ENCODE data around the gene FAM78A.
A peak's percentile ranks its signal among the peaks of the same experiment; 100 is the strongest.

FAM78A gene

DNA sequence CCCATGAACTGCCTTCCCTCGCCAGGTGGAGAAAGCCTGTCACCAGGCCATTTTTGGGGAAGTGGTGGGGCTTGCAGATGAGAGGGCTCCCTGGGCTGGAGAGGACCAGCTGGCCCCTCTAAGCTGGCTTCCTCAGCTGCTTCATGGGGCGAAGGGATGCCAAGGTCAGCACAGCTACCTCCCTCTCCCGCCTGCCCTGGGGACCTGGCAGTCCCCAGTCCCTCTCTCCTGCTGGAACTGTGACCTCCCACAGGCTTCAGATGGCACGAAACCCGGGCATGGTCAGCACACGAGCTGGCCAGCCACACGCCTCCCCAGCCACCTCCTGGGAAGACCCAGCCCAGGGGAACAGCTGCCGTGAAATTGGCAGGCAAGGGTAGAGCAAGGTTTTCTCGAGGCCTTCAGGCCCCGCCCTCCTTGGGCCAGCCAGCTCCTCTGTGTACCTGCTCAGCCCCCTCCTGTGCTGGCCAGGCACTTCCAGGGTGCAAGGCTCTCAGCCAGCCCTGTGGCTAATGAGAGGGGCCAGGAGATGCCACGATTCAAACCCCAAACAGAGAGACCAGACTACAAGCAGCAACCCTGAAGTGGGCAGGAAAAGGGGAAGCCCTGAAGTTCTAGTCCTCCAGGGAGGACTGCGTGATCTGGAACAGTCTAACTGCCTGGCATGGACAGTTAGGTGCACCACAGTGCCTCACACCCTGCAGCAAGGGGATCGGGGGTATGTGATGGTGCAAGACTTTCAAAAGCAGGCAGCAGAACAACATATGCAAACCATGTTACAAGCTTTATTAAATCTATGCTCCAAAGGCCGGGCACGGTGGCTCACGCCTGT, 26.1 kb upstream of the FAM78A start:
- no peak for DNase-seq

DNA sequence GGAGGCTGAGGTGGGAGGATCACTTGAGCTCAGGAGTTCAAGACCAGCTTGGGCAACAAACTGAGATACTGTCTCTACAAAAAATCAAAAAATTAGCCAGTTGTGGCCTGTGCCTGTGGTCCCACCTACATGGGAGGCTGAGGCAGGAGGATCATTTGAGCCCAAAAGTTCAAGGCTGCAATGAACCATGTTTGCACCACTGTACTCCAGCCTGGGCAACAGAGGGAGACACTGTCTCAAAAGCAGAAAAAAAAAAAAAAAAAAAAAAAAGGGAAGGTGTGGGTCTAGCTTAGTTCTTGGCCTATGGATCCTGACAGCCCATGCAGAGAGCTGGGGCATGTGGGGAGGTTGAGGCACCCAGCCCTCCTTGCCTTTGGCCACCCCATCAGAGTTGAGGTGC, 24.1 kb upstream of the FAM78A start:
- no peak for DNase-seq

DNA sequence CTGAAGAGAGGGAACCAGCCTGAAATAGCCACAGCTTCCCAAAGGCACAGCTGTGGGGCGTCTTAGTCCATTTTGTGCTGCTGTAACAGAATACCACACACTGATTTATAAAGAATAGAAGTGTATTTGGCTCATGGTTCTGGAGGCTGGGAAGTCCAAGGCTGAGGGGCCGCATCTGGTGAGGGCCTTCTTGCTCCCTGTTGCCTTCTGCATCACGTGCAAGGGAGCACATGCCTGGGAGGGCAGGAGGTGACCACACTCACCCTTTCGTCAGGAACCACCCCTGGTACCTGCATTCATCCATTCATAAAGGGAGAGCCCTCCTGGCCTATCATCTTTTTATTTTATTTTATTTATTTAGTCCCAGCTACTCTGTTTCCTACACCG, 23.6 kb upstream of the FAM78A start:
- no peak for DNase-seq

DNA sequence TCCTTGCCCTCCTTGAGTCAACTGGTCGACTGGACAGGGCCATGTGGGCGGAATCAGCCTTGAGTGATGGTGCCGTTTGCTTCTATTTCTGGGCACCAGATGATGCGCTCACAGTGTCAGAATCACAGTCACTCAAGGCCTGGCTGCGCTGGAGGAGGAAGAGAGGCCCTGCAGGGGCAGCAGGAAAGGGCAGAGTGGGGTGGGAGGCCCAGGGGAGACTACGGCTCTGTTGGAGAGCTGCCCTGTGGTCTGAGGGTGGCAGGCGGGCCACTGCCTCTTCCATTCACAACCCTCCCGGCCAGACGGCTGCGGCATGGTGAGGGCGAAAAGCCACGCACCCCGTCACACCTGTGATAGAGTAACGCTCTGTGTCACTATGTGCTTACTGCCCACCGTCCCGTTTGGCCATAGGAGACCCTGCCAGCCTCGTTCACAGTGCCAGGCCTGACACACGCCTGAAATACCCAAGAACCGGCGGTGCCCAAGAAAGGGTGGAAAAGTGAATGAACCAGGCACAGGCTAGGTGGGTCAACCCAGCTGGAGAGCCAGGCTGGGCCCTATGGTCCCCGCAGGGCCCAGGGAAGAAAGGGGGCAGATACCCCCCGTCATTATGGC, 23.1 kb upstream of the FAM78A start:
- DNase-seq = no peak

DNA sequence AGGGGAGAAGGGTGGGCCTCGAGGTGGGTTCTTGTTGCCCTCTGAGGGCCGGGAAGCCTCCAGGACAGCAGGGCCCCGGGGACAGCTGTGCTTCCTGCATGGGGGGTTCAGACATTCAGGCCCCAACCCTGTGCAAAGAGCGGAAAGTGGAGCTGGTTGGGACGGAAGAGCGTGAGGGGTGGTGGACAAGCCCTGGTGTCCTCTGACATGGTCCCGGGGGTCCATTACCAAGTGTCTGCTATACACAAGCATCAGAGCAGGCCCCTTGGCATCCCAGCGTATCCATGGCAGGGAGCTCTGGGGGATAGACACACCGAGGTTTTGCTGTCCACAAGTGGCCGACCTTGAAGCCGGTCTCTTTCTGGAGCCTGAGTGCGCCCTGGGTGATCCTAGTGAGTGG, 22.5 kb upstream of the FAM78A start:
- no peak for DNase-seq

DNA sequence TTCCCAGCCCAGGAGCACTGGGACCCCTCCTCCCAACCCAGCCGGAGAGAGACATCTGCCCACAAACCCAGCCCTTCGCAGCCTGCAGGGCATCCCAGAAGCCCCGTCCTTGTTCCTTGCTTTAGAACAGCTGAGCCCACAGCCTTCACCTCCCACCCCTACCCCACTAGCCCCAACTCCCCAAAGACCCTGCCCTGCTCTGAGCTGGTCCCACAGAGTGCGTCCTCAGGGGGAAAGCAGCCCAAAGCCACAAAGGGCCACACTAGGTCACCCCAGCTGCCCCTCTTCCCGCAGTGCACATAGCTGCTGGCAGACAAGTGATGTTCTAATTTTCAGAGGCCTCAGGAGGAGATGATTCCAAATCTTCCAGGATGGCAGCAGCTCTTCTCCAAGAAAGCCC, 22.0 kb upstream of the FAM78A start:
- DNase-seq = no peak

DNA sequence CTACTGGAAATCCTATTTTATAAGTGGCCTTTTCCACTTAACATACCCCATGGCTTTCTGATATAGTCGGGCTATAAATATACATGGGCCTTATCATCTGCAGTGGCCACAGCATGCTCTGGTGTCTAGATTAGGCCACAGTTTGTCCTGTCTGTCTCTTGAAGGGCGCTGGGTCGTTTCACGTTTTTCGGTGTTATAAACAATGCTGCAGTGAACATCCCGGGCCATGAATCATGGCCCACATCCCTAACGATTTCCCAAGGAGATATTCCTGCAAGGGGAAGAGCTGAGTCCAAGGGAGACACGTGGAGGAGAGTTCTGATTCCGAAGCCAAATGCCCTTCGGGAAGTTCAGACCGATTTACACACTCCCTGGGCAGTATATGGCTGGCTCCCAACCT, 21.6 kb upstream of the FAM78A start:
- no peak for DNase-seq

DNA sequence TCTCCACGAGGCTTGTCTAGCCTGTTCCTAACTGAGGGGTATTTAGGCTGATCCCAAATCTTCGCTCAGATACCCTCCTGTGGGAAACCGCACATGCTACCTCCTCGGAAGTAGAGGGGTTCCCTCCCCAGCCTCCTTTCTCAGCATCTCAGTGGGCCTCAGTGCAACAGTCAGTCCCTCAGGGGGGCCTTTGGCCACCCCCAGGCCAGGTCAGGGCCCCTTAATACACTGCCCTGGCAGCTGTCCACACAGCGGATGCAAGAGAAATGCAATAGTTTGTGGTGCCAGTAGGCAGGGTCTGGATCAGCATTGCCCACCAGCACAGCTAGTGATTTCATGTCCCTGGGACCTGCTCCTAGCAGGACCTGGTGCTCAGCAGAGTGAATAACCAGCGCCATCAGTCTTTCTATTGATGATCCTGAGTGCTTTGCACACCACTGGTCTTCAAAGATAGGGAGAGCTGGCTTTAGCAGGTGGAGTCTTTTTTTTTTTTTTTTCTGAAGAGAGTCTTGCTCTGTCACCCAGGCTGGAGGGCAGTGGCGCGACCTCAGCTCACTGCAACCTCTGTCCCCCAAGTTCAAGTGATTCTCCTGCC, 20.7 kb upstream of the FAM78A start:
- DNase-seq = no peak

DNA sequence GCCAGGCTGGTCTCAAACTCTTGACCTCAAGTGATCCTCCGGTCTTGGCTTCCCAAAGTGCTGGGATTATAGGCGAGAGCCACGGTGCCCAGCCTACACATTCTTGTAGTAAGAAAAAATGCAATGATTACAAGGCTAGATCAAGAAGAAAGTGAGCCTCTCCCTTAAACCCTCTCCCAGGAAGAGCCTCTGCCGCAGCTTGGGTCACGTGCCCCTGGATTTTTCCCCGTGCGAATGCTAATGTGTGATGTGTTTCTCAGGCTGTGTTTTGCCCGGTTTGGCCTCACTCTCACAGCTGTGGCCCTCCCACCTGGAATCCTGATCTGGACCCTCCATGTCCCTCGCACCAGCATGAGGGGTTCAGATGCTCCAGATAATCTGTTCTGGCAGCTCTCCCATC, 20.1 kb upstream of the FAM78A start:
- no peak for DNase-seq

DNA sequence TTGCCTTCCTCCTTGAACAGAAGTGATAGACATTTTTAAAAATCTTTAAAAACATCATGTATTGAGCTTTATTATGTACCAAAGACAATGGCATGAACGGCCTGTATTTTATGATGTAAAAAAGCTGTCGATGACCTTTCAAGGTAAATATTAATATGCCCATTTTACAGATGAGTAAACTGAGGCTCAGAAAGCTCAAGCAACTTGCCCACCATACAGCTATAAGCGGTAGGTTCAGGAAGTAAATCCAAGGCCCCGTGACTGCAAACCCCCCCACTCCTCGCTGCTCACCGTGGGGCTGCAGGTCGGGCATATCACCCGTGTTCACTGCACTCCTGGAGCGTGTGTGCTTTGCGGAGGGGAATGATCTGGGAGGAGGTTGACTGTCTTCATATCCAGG, 16.6 kb upstream of the FAM78A start:
- no peak for DNase-seq

DNA sequence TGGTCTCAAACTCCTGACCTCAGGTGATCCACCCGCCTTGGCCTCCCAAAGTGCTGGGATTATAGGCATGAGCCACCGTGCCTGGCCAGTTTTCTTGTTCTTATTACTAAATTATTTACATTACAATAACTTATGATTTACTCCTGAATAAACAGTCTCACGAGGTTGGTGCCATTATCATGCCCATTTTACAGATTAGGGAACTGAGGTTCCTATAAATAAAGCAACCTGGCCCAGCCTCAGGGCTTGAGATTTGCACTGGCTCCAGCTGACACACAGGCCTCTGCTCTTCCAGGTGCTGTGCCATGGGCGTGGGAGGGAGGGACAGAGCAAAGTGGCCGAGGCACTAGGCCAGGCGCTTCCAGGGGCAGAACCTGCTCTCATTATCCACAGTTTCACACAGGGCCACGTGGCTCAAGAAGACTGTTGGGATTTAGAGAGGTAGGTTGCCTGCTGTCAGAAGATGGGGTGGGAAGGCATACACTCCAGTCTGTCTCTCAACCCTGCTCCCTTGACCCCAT, 15.5 kb upstream of the FAM78A start:
- DNase-seq = no peak

DNA sequence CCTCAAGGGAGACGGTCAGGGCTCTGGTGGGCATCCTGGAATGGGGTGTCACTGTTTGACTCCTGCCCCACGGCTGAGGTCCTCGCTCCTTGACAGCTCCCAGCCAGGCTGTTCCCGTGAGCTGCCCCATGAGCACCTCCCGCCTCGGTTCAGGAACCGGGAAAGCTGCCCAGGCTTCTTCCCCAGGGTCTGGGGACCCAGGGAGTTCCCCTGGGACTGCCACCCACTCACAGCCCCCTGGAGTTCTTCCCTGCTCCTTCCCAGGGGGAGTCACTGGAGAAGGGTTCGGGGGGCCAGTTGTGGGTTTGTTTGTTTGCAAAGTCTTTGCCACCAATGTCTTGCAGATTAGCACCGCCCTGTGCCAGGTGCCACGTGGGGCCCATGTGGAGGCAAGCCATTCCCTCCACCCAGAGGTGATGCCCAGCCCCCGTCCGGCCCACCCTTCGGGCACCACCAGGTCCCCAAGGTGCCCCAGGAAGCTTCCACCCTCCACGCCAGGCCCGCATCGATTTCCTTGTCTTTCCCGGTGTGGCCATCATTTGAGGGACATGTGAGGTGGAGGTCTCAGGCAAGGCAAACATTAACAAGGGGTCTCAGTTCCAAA, 14.6 kb upstream of the FAM78A start:
- DNase-seq = no peak

DNA sequence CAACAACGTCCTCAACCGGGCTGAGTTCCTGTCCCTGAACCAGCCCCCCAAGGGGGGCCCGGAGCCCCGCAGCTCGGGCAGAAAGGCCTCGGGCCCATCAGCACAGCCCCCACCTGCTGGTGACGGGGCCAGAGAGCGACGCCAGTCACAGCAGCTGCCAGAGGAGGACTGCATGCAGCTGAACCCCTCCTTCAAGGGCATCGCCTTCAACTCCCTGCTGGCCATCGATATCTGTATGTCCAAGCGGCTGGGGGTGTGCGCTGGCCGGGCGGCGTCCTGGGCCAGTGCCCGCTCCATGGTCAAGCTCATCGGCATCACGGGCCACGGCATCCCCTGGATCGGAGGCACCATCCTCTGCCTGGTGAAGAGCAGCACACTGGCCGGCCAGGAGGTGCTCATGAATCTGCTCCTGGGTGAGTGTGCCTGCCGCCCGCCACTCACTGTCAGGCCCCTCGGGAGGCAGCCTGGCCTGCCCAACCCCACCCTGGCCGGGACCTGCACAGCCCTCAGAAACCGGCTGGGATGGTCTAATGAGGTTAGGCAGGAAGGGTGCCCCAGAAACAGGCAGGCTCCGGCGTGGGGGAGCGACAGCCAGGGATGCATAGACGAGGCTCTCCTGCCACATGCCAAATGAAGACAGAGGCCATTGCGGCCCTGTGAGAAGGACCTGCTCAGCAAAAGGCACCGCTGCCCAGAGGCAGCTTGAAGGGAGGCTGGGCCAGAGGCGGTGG, 13.9 kb upstream of the FAM78A start:
- no peak for DNase-seq

DNA sequence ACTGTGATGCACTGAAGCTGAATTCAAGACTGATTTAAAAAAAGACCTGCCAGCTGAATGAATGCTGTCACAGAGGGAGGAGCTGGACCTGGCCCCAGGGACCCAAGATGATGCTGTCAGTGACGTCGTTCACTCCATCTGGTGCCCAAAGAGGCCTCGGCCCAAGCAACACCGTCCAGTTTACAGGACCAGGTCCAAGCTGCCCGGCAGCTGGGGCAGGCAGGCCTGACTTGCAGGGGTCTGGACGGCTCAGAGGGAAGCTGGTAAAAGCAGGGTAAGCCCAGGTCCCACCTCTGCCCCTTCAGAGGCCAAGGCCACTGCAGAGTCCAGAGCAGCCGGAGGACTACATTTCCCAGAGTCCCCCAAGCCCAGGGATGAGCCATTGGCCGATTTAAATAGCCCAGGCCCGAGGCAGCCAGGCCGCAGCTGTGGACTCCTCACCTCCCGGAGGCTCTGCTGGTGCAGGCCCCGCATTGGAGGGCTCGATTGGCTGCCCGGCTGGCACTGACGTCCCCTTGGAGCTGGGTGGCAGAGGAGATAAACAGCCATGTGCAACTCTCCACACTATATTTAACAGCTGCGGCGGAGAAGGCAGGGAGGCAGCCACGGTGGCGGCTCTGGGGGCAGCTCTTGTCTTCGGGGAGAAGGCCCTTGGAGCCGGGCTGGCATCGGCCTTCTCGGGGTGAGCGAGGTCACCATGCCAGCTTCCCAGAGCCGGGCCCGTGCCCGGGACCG, 13.2 kb upstream of the FAM78A start, which contains the start of gene PLPP7:
Gene PLPP7 (plus strand): TSS at position 423 of the 735 bp plus-strand sequence. CDS start 275 bp downstream, at position 698.
- peak; percentile 63 for DNase-seq

DNA sequence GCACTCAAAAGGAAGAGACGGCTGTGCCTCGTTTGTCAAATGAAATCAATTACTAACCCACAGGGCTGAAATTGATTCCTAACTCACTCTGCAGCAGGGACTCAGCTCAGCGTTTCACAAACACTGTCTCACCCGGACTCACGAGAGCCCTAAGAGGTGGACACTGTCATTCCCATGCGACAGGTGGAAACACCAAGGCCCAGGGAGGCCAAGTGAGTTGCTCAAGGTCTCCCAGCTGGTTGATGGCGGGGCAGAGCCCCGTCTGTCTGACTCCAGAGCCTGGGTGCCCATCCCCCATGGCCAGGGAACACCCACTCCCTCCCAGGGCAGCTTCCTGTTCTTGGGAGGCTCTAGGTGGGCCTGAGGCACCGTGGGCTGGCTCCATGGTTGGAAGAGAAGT, 11.9 kb upstream of the FAM78A start:
- no peak for DNase-seq

DNA sequence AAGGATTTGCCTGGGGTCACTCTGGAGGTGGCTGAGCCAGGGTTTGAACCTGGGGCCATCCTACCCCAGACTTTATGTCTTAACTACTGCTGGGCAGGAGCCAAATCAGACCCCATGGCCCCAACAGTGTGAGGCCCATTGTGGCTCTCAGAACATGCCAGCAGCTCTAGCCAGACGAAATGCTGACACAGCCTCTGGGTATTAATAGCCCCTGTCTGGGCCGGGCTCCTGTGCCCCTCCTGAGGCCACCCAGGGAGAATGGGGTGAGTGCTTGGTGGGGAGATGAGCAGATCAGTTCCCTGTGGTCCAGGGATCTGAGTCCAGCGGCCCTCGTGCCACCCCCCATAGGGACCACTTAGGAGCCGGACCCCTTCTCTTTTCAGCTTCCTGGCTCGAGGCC, 11.0 kb upstream of the FAM78A start:
- no peak for DNase-seq

DNA sequence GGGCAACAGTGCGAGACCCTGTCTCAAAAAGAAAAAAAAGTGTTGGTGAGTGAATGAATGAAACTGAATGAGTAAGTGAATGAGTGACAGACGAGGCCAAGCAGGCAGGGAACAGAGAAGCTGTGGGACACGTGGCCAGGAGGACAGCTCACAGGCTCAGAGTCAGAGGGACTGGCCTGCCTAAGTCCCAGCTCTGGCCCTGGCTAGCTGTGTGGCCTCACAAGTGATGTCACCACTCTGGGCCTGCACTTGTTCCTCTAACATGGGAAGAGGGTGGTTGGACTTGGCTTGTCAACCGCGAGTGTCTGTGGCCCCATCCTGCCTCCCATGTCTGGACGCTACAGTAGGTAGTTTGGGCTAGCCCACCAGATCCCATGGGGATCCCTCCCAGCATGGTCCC, 8.5 kb upstream of the FAM78A start:
- DNase-seq = no peak

DNA sequence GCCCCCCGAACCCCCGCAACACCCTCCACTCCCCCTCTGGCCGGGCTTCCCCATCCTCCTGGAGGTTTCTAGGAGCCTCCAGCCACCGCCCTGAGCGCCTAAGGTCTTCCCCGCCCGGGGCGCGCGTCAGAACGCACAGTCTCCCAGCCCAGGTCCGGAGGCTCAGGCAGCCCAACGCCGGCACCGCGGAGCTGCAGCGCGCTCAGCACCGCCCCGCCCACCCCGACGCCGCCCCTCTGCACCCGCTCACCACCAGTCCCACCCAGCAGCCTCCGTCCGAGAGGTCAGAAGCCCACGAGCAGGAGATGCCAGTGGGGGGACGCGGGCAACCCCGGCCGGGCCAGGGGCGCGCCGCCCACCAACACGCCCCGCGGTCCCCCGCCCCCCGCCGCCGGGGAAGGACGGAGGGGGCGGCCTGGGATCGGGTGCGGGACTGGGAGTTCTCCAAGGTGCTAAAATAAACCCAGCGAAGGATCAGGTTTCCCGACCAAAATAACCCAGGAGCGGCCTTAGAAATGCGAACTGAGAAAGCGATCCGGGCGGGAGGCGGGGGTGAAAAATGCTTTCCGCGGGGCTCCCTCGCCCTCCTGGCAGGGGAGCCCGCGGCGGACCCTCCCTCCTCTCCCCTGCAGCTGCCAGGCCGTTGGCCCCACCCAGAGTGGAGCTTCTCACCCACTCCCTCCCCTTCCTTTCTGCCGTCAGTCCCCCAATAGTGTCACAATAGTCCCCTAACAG, 6.5 kb upstream of the FAM78A start:
- DNase-seq = no peak

DNA sequence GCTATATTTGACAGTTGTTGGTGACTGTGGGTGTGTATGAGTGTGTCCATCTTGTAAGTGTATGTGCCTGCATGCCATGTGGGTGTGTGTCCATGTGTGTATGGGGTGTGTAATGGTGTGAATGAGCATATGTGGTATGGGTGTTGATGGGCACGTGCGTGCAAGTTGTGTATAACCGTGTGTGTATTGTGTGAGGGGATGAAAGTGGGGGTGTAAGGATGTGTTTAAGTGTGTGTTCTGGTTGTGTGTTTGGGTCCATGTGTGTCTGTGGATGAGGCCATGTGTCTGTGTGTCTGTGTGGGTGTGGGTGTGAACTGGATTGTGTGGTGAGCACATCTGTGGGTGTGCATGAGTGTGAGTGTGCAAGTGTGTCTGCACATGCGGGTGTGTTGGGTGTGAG, 5.9 kb upstream of the FAM78A start:
- no peak for DNase-seq

DNA sequence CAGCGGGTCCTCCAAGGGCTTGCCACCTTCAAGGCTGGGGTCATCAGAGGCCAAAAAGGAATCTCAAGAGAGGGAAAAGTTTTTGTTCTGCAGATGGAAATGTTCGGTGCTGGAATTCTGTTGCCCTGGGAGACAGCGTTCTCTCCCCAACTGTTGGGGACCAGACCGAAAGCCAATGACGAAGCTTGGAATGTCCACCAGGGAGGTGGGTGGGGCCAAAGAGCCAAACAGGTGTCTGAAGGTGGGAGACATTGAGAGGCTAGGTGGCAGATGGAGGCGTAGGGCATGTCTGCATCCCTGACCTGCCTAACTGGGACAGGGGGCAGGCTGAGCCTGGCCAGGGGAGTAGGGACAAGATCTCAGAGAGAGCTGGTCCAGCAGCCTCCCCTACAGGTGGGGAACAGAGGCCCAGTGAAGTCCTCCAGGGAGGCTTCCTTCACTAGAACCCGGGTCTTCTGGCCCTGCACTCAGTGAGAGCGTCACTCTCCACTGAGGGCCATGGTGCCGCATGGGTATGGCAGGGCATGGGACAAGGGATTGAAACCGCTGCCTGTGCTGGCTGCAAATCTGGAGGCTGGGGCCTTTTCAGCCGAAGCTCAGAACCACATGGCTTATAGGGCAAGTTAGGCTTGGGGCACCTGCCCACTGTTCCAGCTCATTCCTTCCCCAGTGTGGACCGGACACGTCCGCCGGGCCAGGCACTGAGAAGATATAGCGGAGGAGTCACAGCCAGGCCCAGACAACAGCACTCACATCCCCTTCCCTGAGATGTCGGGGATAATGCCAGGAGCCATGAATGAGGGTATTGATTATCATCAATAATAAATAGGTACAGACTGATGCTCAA, 5.0 kb upstream of the FAM78A start:
- DNase-seq = no peak

DNA sequence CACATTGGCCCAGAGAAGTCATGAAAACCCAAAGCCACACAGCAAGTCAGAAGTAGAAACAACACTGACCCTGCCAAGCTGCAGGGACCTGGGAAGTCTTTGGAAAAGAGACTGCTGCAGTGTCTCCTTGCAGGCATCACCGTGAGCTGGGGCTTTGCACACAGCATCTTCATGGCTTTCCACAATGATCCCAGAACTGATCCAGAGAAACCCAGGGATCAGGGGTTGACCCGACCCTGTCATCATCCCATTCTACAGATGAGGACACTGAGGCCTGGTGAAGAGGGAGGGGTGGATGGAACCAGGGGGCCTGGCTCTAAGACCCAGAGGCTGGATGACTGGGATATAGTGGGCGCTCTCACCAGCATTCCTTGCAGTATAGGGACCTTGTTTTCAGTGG, 4.3 kb upstream of the FAM78A start:
- DNase-seq = no peak

Measured in EL (cell line).